WTC11 (cell line): ENCODE data around the gene TMSB15A.

Source experiments
- CTCF ChIP-seq: fragments of 200-600 bp; IDR thresholded peaks from 2 replicates; pipeline ENCODE4 v1.8.0; 2022; ENCODE audit warnings: antibody characterized with exemption
- ELF4 ChIP-seq: sonication (generic); formaldehyde crosslinking; IDR thresholded peaks from 2 replicates; pipeline ENCODE4 v1.8.1; 2022; ENCODE audit warnings: low read depth, mild to moderate bottlenecking, moderate library complexity, missing genetic modification reagents
- ETV6 ChIP-seq: sonication (generic); formaldehyde crosslinking; IDR thresholded peaks from 2 replicates; pipeline ENCODE4 v1.8.1; 2022; ENCODE audit warnings: mild to moderate bottlenecking, missing genetic modification reagents
- FOXP1 ChIP-seq: sonication (generic); formaldehyde crosslinking; IDR thresholded peaks from 2 replicates; pipeline ENCODE4 v1.8.0; 2022; ENCODE audit warnings: missing genetic modification reagents, mild to moderate bottlenecking, moderate library complexity, borderline replicate concordance
- GABPB1 ChIP-seq: sonication (generic); formaldehyde crosslinking; IDR thresholded peaks from 2 replicates; pipeline ENCODE4 v1.8.1; 2023; ENCODE audit warnings: mild to moderate bottlenecking, missing genetic modification reagents
- JUN ChIP-seq: sonication (generic); formaldehyde crosslinking; IDR thresholded peaks from 2 replicates; pipeline ENCODE4 v1.8.0; 2023; ENCODE audit warnings: mild to moderate bottlenecking, missing genetic modification reagents
- RELA ChIP-seq: sonication (generic); formaldehyde crosslinking; IDR thresholded peaks from 2 replicates; pipeline ENCODE4 v1.8.1; 2022; ENCODE audit warnings: missing genetic modification reagents, mild to moderate bottlenecking, borderline replicate concordance
- TCF7 ChIP-seq: sonication (generic); formaldehyde crosslinking; IDR thresholded peaks from 2 replicates; pipeline ENCODE4 v1.8.0; 2022; ENCODE audit warnings: mild to moderate bottlenecking, low read depth, missing genetic modification reagents, moderate library complexity
- ZMAT4 ChIP-seq: fragments of 250-450 bp; sonication (Bioruptor Pico); IDR thresholded peaks from 2 replicates; pipeline ENCODE4 v1.9.0; 2021; ENCODE audit warnings: mild to moderate bottlenecking
- TF ChIP-seq, protein P1 (sequence below): sonication (generic); formaldehyde crosslinking; IDR thresholded peaks from 2 replicates; pipeline ENCODE4 v1.8.1; 2023; ENCODE audit warnings: mild to moderate bottlenecking, missing genetic modification reagents, borderline replicate concordance
- TF ChIP-seq, protein P2 (sequence below): sonication (generic); formaldehyde crosslinking; IDR thresholded peaks from 2 replicates; pipeline ENCODE4 v1.8.1; 2022; ENCODE audit warnings: mild to moderate bottlenecking, moderate library complexity, missing genetic modification reagents
- TF ChIP-seq, protein P3 (sequence below): fragments of 250-450 bp; sonication (Bioruptor Pico); IDR thresholded peaks from 2 replicates; pipeline ENCODE4 v1.8.0; 2021; ENCODE audit warnings: mild to moderate bottlenecking

- no peak for TF ChIP-seq CTCF
- no peak for TF ChIP-seq TCF7 (CRISPR knock-in tag)
- TF ChIP-seq, protein P1, sequence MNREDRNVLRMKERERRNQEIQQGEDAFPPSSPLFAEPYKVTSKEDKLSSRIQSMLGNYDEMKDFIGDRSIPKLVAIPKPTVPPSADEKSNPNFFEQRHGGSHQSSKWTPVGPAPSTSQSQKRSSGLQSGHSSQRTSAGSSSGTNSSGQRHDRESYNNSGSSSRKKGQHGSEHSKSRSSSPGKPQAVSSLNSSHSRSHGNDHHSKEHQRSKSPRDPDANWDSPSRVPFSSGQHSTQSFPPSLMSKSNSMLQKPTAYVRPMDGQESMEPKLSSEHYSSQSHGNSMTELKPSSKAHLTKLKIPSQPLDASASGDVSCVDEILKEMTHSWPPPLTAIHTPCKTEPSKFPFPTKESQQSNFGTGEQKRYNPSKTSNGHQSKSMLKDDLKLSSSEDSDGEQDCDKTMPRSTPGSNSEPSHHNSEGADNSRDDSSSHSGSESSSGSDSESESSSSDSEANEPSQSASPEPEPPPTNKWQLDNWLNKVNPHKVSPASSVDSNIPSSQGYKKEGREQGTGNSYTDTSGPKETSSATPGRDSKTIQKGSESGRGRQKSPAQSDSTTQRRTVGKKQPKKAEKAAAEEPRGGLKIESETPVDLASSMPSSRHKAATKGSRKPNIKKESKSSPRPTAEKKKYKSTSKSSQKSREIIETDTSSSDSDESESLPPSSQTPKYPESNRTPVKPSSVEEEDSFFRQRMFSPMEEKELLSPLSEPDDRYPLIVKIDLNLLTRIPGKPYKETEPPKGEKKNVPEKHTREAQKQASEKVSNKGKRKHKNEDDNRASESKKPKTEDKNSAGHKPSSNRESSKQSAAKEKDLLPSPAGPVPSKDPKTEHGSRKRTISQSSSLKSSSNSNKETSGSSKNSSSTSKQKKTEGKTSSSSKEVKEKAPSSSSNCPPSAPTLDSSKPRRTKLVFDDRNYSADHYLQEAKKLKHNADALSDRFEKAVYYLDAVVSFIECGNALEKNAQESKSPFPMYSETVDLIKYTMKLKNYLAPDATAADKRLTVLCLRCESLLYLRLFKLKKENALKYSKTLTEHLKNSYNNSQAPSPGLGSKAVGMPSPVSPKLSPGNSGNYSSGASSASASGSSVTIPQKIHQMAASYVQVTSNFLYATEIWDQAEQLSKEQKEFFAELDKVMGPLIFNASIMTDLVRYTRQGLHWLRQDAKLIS = no peak
- no peak for TF ChIP-seq ETV6 (CRISPR knock-in tag)
- no peak for TF ChIP-seq JUN (CRISPR knock-in tag)
- TF ChIP-seq, protein P2, sequence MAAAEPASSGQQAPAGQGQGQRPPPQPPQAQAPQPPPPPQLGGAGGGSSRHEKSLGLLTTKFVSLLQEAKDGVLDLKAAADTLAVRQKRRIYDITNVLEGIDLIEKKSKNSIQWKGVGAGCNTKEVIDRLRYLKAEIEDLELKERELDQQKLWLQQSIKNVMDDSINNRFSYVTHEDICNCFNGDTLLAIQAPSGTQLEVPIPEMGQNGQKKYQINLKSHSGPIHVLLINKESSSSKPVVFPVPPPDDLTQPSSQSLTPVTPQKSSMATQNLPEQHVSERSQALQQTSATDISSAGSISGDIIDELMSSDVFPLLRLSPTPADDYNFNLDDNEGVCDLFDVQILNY (CRISPR knock-in tag) = no peak
- TF ChIP-seq RELA (CRISPR knock-in tag) = no peak
- TF ChIP-seq ELF4 = no peak
- no peak for TF ChIP-seq FOXP1 (CRISPR knock-in tag)
- TF ChIP-seq GABPB1 (CRISPR knock-in tag) = no peak
- TF ChIP-seq, protein P3, sequence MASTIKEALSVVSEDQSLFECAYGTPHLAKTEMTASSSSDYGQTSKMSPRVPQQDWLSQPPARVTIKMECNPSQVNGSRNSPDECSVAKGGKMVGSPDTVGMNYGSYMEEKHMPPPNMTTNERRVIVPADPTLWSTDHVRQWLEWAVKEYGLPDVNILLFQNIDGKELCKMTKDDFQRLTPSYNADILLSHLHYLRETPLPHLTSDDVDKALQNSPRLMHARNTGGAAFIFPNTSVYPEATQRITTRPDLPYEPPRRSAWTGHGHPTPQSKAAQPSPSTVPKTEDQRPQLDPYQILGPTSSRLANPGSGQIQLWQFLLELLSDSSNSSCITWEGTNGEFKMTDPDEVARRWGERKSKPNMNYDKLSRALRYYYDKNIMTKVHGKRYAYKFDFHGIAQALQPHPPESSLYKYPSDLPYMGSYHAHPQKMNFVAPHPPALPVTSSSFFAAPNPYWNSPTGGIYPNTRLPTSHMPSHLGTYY (CRISPR knock-in tag) = no peak
- no peak for TF ChIP-seq ZMAT4
Observed at GRCh38 chrX:102558607-102559006, 42.1 kb upstream of the TMSB15A start.
